Uterus (tissue), 2 donors: ENCODE results near the gene COPS3.

Source experiments
- CTCF ChIP-seq, 4 experiments: fragments of 200-600 bp in 2 of 4; fragments of 450-650 bp in 2 of 4; sonication (generic) in 2 of 4; IDR thresholded peaks; one replicate each; pipeline ENCODE4 v1.5.1; 2016 to 2019; ENCODE audit warnings: antibody characterized with exemption in 4 of 4, mild to moderate bottlenecking in 2 of 4, moderate library complexity in 1 of 4
- POLR2A ChIP-seq, 2 donors: fragments of 450-650 bp; IDR thresholded peaks; one replicate each; pipeline ENCODE4 v1.6.1; 2016; ENCODE audit warnings: antibody characterized with exemption in 2 of 2, mild to moderate bottlenecking in 1 of 2, moderate library complexity in 1 of 2

- no peak for TF ChIP-seq CTCF (IDR thresholded peaks at IDR 0.05)
- TF ChIP-seq POLR2A (IDR thresholded peaks at IDR 0.05) = no peak
These were observed 55.1 kb downstream of the COPS3 start for GRCh38 chr17:17225901-17226300.
